Activated naive CD8-positive, alpha-beta T cell treated with anti-CD3 and anti-CD28 coated beads, Interleukin-2, amount 10 ng/mL, durations not matched to agents 7 days and 5 days (primary cell): ENCODE data around the gene C1orf21. TPM values are rescaled to one million over a fixed set of nuclear protein-coding genes. Genes with fewer than 3 reads are reported as not detected.

Source experiments
- ATAC-seq: fragments of 150-1000 bp; cut with Tn5 transposase; one replicate; pipeline ENCODE4 v1.10.0; 2021; ENCODE audit warnings: low read depth, moderate library complexity
- POLR2A ChIA-PET: fragments of 350-600 bp; sonication (Branson Sonifier 250); formaldehyde crosslinking; loops from one replicate; lab custom pipeline; 2021; ENCODE audit warnings: antibody characterized with exemption; lab: Charles Lee
- DNase-seq: peaks from one replicate; pipeline ENCODE4 v3.0.0; 2021
- H3K27ac Mint-ChIP-seq: one replicate; pipeline ENCODE4 v1.8.0; 2022; ENCODE audit warnings: mild to moderate bottlenecking, mixed read lengths
- H3K27me3 Mint-ChIP-seq: one replicate; pipeline ENCODE4 v1.8.0; 2022; ENCODE audit warnings: mild to moderate bottlenecking, moderate library complexity, mixed read lengths
- H3K36me3 Mint-ChIP-seq: one replicate; pipeline ENCODE4 v1.8.0; 2021; ENCODE audit warnings: mild to moderate bottlenecking, mixed read lengths
- H3K4me1 Mint-ChIP-seq: one replicate; pipeline ENCODE4 v1.8.0; 2021; ENCODE audit warnings: mixed read lengths
- H3K4me3 Mint-ChIP-seq: one replicate; pipeline ENCODE4 v1.8.0; 2022; ENCODE audit warnings: mild to moderate bottlenecking, moderate library complexity, mixed read lengths
- H3K9me3 Mint-ChIP-seq: one replicate; pipeline ENCODE4 v1.8.0; 2021; ENCODE audit warnings: mixed read lengths
- total RNA-seq, 2 experiments: library from RNA; stranded (reverse); gene quantifications; one replicate each; pipeline ENCODE4 v1.2.3, GENCODE V29; 2021

Gene C1orf21
- total RNA-seq, 2 experiments from 2014 or later = 9.4 to 12.9 TPM

GRCh38 chr1:184633785-184634184, 247.0 kb downstream of the C1orf21 start:
- H3K9me3 Mint-ChIP-seq = no peaks in the 10 kb centered on the region
- no peak overlapping the region for H3K27ac Mint-ChIP-seq
- DNase-seq (no peak), ATAC-seq (no peak)
- H3K4me1 Mint-ChIP-seq = no peaks in the 10 kb centered on the region
- no peak overlapping the region for H3K4me3 Mint-ChIP-seq
- H3K27me3 Mint-ChIP-seq = peaks cover 1% of the 10 kb centered on the region
- no peaks in the 10 kb centered on the region for H3K36me3 Mint-ChIP-seq
- POLR2A ChIA-PET = no interaction called here

- POLR2A ChIA-PET = no interaction called here
- DNase-seq (no peak), ATAC-seq (no peak)
- Mint-ChIP-seq H3K36me3 (no peaks in the 10 kb centered on the region), H3K4me3 (no peak overlapping the region), H3K27ac (no peak overlapping the region), H3K27me3 (peaks cover 1% of the 10 kb centered on the region), H3K9me3 (no peaks in the 10 kb centered on the region), H3K4me1 (no peaks in the 10 kb centered on the region)
Measured at GRCh38 chr1:184634296-184634695, 247.5 kb downstream of the C1orf21 start.

GRCh38 chr1:184635347-184635979, 248.6 kb downstream of the C1orf21 start:
- Mint-ChIP-seq H3K36me3 (no peaks in the 10 kb centered on the region), H3K9me3 (no peaks in the 10 kb centered on the region), H3K27ac (no peak overlapping the region), H3K27me3 (peaks cover 1% of the 10 kb centered on the region), H3K4me1 (no peaks in the 10 kb centered on the region), H3K4me3 (no peak overlapping the region)
- ATAC-seq (no peak), DNase-seq (no peak)
- POLR2A ChIA-PET = no interaction called here

- H3K4me1 Mint-ChIP-seq = no peaks in the 10 kb centered on the region
Measured at GRCh38 chr1:184635980-184636431, 249.2 kb downstream of the C1orf21 start.

GRCh38 chr1:184637664-184638240, 250.9 kb downstream of the C1orf21 start:
- POLR2A ChIA-PET = no interaction called here
- no peak overlapping the region for H3K4me3 Mint-ChIP-seq

More at GRCh38 chr1:184635980-184636431, 249.2 kb downstream of the C1orf21 start:
- H3K27ac Mint-ChIP-seq = no peak overlapping the region
- DNase-seq (no peak), ATAC-seq (no peak)
- H3K9me3 Mint-ChIP-seq = no peaks in the 10 kb centered on the region
- POLR2A ChIA-PET = no interaction called here
- H3K27me3 Mint-ChIP-seq = peaks cover 1% of the 10 kb centered on the region
- H3K36me3 Mint-ChIP-seq = no peaks in the 10 kb centered on the region
- no peak overlapping the region for H3K4me3 Mint-ChIP-seq

GRCh38 chr1:184639205-184639604, 252.4 kb downstream of the C1orf21 start:
- H3K36me3 Mint-ChIP-seq = no peaks in the 10 kb centered on the region
- H3K9me3 Mint-ChIP-seq = no peaks in the 10 kb centered on the region
- DNase-seq (no peak), ATAC-seq (no peak)
- H3K4me3 Mint-ChIP-seq = no peak overlapping the region
- H3K27me3 Mint-ChIP-seq = peaks cover 6% of the 10 kb centered on the region
- H3K27ac Mint-ChIP-seq = no peak overlapping the region
- H3K4me1 Mint-ChIP-seq = no peaks in the 10 kb centered on the region
- POLR2A ChIA-PET = no interaction called here

More at GRCh38 chr1:184637664-184638240, 250.9 kb downstream of the C1orf21 start:
- H3K4me1 Mint-ChIP-seq = no peaks in the 10 kb centered on the region
- DNase-seq (no peak), ATAC-seq (no peak)
- no peaks in the 10 kb centered on the region for H3K9me3 Mint-ChIP-seq
- H3K27me3 Mint-ChIP-seq = peaks cover 6% of the 10 kb centered on the region
- H3K36me3 Mint-ChIP-seq = no peaks in the 10 kb centered on the region
- no peak overlapping the region for H3K27ac Mint-ChIP-seq

GRCh38 chr1:184640505-184640904, 253.7 kb downstream of the C1orf21 start:
- Mint-ChIP-seq H3K4me1 (no peaks in the 10 kb centered on the region), H3K27ac (no peak overlapping the region), H3K36me3 (no peaks in the 10 kb centered on the region), H3K4me3 (no peak overlapping the region), H3K9me3 (no peaks in the 10 kb centered on the region), H3K27me3 (peaks cover 7% of the 10 kb centered on the region)
- ATAC-seq = no peak
- DNase-seq = no peak
- POLR2A ChIA-PET = no interaction called here

- no peaks in the 10 kb centered on the region for H3K9me3 Mint-ChIP-seq
- H3K27me3 Mint-ChIP-seq = peaks cover 7% of the 10 kb centered on the region
- no peaks in the 10 kb centered on the region for H3K4me1 Mint-ChIP-seq
- ATAC-seq (no peak), DNase-seq (no peak)
- no peaks in the 10 kb centered on the region for H3K36me3 Mint-ChIP-seq
- no peak overlapping the region for H3K4me3 Mint-ChIP-seq
- POLR2A ChIA-PET = no interaction called here
- H3K27ac Mint-ChIP-seq = no peak overlapping the region
Measured at GRCh38 chr1:184641894-184642293, 255.1 kb downstream of the C1orf21 start.

- POLR2A ChIA-PET = no interaction called here
- H3K9me3 Mint-ChIP-seq = no peaks in the 10 kb centered on the region
- no peak for ATAC-seq
Measured at GRCh38 chr1:184643661-184644060, 256.8 kb downstream of the C1orf21 start.

GRCh38 chr1:184644771-184645170, 257.9 kb downstream of the C1orf21 start:
- no peak overlapping the region for H3K27ac Mint-ChIP-seq
- H3K4me1 Mint-ChIP-seq = no peaks in the 10 kb centered on the region
- H3K27me3 Mint-ChIP-seq = peaks cover 7% of the 10 kb centered on the region
- no peaks in the 10 kb centered on the region for H3K36me3 Mint-ChIP-seq
- POLR2A ChIA-PET = no interaction called here
- no peak overlapping the region for H3K4me3 Mint-ChIP-seq
- DNase-seq (no peak), ATAC-seq (no peak)
- no peaks in the 10 kb centered on the region for H3K9me3 Mint-ChIP-seq

More at GRCh38 chr1:184643661-184644060, 256.8 kb downstream of the C1orf21 start:
- Mint-ChIP-seq H3K4me1 (no peaks in the 10 kb centered on the region), H3K27me3 (peaks cover 7% of the 10 kb centered on the region), H3K4me3 (no peak overlapping the region), H3K27ac (no peak overlapping the region), H3K36me3 (no peaks in the 10 kb centered on the region)
- DNase-seq = no peak

GRCh38 chr1:184646178-184646701, 259.4 kb downstream of the C1orf21 start:
- no peak overlapping the region for H3K27ac Mint-ChIP-seq
- ATAC-seq = no peak
- POLR2A ChIA-PET = no interaction called here

GRCh38 chr1:184646824-184647223, 260.0 kb downstream of the C1orf21 start:
- POLR2A ChIA-PET = no interaction called here
- Mint-ChIP-seq H3K27me3 (peaks cover 5% of the 10 kb centered on the region), H3K36me3 (no peaks in the 10 kb centered on the region), H3K9me3 (peaks cover 3% of the 10 kb centered on the region), H3K4me3 (no peak overlapping the region), H3K27ac (no peak overlapping the region), H3K4me1 (no peaks in the 10 kb centered on the region)
- no peak for ATAC-seq
- DNase-seq = no peak

More at GRCh38 chr1:184646178-184646701, 259.4 kb downstream of the C1orf21 start:
- no peaks in the 10 kb centered on the region for H3K4me1 Mint-ChIP-seq
- no peaks in the 10 kb centered on the region for H3K36me3 Mint-ChIP-seq
- no peaks in the 10 kb centered on the region for H3K9me3 Mint-ChIP-seq
- H3K4me3 Mint-ChIP-seq = no peak overlapping the region
- peaks cover 7% of the 10 kb centered on the region for H3K27me3 Mint-ChIP-seq
- DNase-seq = no peak

- no peak overlapping the region for H3K27ac Mint-ChIP-seq
- peaks cover 3% of the 10 kb centered on the region for H3K9me3 Mint-ChIP-seq
- ATAC-seq (no peak), DNase-seq (no peak)
- H3K27me3 Mint-ChIP-seq = peaks cover 2% of the 10 kb centered on the region
- no peaks in the 10 kb centered on the region for H3K36me3 Mint-ChIP-seq
- H3K4me3 Mint-ChIP-seq = no peak overlapping the region
- POLR2A ChIA-PET = no interaction called here
- H3K4me1 Mint-ChIP-seq = no peaks in the 10 kb centered on the region
Measured at GRCh38 chr1:184647471-184647870, 260.6 kb downstream of the C1orf21 start.
